Erythroblast (primary cell): ENCODE measurements around the gene VPS33B.
"Not testable (repeated sequence)": the region's sequence is repeated elsewhere in the genome, so short reads cannot be mapped to it uniquely, and the experiment has no call there.

Experiments
- DNase-seq, 2 experiments: peaks; one replicate each; lab custom pipeline; 2025; lab: John Stamatoyannopoulos, UW
- GATA1 ChIP-seq: IDR thresholded peaks from 2 replicates; pipeline ENCODE4 v1.6.1; 2011; ENCODE audit warnings: low read depth, mild to moderate bottlenecking, control low read depth, low read length, moderate library complexity
- POLR2A ChIP-seq: IDR thresholded peaks from 2 replicates; pipeline ENCODE4 v1.6.1; 2011; ENCODE audit warnings: mild to moderate bottlenecking, low read length

The VPS33B gene

GRCh38 chr15:91047545-91048199, 25.3 kb upstream of the VPS33B start:
- TF ChIP-seq GATA1: no peak
- no peak for TF ChIP-seq POLR2A
- DNase-seq: no peak

DNA sequence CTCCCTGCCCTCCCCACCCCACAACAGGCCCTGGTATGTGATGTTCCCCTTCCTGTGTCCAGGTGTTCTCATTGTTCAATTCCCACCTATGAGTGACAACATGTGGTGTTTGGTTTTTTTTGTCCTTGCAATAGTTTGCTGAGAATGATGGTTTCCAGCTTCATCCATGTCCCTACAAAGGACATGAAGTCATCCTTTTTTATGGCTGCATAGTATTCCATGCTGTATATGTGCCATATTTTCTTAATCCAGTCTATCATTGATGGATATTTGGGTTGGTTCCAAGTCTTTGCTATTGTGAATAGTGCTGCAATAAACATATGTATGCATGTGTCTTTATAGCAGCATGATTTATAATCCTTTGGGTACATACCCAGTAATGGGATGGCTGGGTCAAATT, 23.7 kb upstream of the VPS33B start:
- DNase-seq: not testable (repeated sequence)

DNA sequence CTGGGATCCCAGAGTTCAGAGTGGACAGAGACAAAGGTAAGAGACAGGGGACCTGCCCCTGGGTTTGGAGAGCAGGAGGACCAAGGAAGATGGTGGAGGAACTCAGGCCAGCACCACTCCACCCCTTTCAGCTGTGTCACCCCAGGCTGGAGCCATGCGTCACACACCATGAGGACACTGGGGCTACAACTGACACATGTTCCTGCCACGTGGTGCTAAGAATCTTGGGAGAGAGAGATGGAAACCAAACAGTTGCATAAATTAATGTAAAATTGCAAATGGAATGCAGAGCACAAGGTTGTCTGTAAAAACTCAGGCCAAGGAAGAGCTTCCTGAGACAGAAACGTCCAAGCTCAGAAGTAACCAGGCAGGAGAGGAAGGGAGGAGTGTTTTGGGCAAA, 22.7 kb upstream of the VPS33B start:
- TF ChIP-seq POLR2A (no peak), GATA1 (no peak)
- no peak for DNase-seq

GRCh38 chr15:91043202-91043874, 20.9 kb upstream of the VPS33B start:
- TF ChIP-seq GATA1 (no peak), POLR2A (no peak)
- no peak for DNase-seq

GRCh38 chr15:91040856-91041255, 18.5 kb upstream of the VPS33B start:
- no peak for TF ChIP-seq POLR2A
- no peak for TF ChIP-seq GATA1
- DNase-seq: no peak

GRCh38 chr15:91039996-91040395, 17.6 kb upstream of the VPS33B start:
- no peak for DNase-seq
- TF ChIP-seq GATA1 (no peak), POLR2A (no peak)

DNA sequence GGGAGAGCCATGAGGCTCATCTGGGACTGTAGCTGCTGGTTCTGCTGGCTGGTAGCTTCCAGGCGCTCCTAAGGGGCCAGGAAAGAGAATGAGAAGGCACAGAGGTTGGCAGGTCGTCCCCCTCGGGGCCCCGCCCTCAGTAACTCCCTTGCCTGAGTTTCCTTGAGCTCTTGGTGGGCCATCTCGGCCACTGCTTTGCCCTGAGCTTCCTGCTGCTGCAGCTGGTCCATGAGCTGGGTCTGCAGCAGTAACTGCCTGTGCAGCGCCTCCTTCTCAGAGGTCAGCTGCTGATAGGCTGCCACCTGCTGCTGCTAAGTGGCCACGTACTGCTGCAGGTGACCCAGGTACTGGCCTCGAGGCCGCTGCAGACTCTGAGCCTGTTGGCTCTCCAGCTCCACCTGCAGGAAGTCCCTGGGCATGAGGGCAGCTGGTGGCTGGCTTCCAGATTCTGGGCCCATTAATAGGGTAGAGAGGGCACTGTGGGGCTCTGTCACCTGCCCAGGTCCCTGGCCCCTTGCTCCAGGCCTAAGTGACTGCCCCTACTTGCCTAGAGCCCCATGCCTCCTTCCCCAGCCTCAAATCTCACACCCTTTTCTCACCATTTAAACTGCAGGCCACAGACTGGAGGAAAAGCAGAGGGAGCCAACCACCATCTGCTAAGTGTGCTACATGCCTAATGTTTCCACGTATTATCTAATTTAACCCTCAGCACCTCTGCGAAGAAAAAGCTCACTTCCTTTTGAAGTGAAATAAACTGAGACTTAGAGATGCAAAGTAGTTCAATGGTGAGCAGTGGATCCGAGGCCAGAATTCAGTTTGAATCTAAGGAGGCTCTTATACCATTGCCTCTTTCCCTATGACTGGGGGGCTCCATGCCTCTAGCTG, 10.8 kb upstream of the VPS33B start:
- peak; percentile 66 to 78 for DNase-seq

DNA sequence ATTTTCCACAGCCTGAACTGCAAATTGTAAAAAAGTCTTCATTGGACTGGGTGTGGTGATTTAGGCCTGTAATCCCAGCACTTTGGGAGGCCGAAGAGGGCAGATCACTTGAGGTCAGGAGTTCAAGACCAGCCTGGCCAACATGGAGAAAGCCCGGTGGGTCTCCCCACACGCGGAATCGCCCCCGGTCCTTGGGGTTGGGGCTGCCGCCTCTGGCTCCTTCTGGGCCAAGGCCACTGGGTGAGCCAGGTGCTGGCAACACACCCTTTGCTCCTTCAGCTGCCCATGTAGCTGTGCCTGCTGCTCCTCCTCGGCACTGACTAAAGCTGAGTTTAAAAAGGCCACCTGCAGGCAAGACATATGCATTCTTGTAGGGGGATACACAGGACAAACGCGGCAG, 9.4 kb upstream of the VPS33B start:
- DNase-seq: no peak
- no peak for TF ChIP-seq POLR2A
- TF ChIP-seq GATA1: no peak

More for the DNA sequence above, 10.8 kb upstream of the VPS33B start:
- TF ChIP-seq GATA1: no peak
- TF ChIP-seq POLR2A: no peak

- no peak for DNase-seq
- TF ChIP-seq POLR2A: no peak
- TF ChIP-seq GATA1: no peak
Measured at GRCh38 chr15:91027677-91028076, 5.3 kb upstream of the VPS33B start.

GRCh38 chr15:91023720-91024119, 1.3 kb upstream of the VPS33B start:
- DNase-seq: peak in 1 of 2 experiments; percentile 31
- no peak for TF ChIP-seq GATA1
- TF ChIP-seq POLR2A: no peak

DNA sequence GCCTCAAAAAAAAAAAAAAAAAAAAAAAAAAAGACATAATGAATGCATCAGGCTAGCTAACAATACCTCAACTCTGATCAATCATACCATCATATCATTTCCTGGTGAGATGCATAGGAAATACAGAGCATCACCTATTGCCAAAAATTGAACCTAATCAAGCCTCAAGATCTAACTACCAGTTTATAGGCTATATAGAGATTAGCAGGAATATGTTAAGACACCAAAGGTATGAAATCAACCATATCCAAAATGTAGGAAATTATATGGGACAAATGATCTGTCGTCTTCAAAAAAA, 387 bp upstream of the VPS33B start:
- no peak for DNase-seq
- TF ChIP-seq POLR2A (no peak), GATA1 (no peak)

DNA sequence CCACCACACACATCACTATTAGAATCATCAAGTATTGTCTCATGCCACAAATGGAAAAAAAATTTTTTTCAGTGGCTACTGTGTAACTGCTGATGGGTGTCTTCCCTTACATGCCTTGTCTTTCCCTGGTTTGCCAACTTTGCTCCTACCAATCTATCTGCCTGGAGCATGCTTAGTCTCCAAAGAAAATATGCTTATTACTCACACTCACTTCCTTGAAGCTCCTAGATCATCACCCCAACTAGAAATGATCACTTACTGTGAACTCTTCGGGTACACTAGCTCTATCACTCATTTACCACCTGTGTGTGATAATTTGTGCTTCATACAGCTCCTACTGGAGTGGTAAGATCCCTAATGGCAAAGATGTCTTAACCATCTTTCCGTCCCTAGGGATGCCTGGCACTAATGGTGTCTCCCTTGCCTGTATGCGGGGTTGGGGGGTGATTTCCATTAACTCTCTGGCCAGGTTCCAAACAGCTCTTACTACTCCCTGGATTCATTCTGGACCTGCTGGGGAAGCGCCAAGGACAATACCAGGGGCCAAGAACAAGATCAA, 799 bp downstream of the VPS33B start:
- DNase-seq: no peak
- TF ChIP-seq GATA1: no peak
- TF ChIP-seq POLR2A: no peak

DNA sequence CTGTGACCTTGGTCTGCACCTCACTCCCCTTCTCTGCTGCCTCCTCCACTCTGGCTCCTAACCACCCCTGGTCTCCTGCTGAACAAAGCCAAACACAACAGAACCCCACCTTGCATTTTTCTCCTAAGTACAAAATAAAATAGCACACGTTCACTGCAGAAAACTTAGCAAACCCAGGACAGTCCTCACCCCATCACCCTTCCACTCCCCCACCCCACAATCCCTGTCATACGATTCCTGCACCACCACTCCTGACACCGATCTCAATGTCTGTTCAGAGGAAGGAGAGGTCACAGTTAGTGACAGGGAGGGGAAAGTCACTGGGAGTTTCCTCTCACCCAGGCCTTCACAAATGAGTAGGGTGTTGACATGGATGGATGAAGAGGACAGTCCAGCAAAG, 4.2 kb downstream of the VPS33B start:
- DNase-seq: no peak
- no peak for TF ChIP-seq GATA1
- no peak for TF ChIP-seq POLR2A

- DNase-seq: no peak
- TF ChIP-seq GATA1 (no peak), POLR2A (no peak)
Measured at GRCh38 chr15:91017716-91018115, 4.7 kb downstream of the VPS33B start.

GRCh38 chr15:91013701-91014100, 8.7 kb downstream of the VPS33B start:
- DNase-seq: not testable (repeated sequence)
